HG03045 (cell line): ENCODE results near the gene PLEKHA5.

Source experiments
- ATAC-seq: cut with Tn5 transposase; IDR thresholded peaks from one replicate; pipeline ENCODE4 v1.9.1; 2021; ENCODE audit warnings: mild to moderate bottlenecking, moderate library complexity; ENCODE audit not compliant: unreplicated experiment

PLEKHA5 gene

DNA sequence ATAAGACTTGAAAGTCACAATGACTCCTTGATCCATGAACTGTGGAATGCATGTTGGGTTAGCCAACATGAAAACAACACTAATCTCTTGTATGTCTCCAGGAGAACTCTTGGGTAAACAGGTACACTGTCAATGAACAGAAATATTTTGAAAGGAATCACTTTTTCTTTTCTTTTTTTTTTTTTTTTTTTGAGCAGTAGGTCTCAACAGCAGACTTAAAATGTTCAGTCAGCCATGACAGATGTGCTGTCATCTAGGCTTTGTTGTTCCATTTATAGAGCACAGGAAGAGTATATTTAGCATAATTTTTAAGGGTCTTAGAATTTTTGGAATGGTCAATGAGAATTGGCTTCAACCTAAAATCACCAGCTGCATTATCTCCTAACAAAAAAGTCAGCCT is 2.3 kb upstream of the PLEKHA5 start:
- ATAC-seq: no peak

- no peak for ATAC-seq
Observed at GRCh38 chr12:19128485-19128884, 1.0 kb upstream of the PLEKHA5 start.

GRCh38 chr12:19129122-19129485 is 429 bp upstream of the PLEKHA5 start:
- ATAC-seq: no peak

- no peak for ATAC-seq
Observed at GRCh38 chr12:19130224-19131024, 891 bp downstream of the PLEKHA5 start.

DNA sequence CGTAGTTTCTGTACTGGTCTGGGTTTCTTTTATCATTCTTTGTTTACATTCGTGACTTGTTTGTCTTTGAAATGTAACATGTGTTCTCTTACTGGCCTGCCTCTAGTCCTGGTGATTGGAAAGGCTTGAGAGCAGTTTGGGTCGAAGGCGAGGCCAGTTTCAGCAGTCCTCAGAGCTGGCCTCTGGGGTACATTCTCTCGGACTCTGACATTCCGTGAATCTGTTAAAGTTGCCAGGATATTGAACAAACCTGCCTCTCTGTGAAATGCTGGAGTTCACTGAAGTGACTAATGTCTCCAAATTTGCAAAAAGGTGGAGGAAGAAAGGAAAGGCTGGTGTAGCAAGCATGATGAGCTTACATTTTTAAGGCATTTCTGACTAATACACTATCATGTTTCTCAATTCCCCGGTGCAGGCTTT is 1.5 kb downstream of the PLEKHA5 start:
- no peak for ATAC-seq

- no peak for ATAC-seq
Observed at GRCh38 chr12:19138551-19138950, 9.0 kb downstream of the PLEKHA5 start.

DNA sequence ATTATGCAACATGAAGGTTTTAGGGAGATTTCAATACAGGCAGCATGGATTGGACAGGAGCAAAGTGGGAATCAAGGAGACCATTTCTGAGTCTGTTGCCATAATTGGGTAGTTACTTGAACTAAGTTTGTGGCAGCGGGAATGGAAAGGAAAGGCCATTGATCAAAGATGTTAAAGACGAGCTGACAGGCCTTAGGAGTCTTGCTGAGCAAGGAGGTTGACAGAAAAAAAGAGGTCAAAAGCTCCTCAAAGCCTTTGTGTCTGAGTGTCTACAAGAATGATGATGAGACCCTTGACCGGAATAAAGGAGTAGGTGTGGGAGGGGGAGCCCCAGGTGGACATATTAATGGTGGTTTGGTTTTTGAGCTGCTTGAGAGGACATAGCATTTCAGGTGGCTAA is 9.4 kb downstream of the PLEKHA5 start:
- no peak for ATAC-seq

DNA sequence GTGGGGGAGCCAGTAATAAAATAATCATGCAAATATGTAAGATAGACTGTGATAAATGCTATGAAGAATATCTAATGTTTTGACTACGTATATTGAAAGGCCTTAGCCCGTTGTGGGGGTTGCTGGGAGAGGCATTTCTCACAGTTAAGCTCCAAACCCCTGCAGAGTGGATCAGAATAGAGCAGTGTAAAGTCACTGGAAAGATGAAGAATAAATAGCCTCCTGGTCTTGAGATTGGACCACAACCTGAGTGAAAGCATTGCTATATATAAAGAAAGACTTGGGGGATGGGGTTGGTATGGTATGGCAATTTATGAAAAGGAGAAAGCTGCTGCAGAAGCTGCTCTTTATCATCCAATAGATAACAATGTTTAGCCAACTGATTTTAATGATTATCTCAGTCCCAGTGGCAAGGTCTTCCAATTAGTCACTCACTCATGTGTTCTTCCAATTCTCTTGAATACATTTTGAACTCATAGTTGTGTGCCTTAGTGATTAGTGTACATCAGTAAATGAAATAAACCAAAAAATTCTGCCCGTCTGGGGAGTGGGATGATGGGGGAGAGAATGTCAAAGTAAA is 10.2 kb downstream of the PLEKHA5 start:
- no peak for ATAC-seq

DNA sequence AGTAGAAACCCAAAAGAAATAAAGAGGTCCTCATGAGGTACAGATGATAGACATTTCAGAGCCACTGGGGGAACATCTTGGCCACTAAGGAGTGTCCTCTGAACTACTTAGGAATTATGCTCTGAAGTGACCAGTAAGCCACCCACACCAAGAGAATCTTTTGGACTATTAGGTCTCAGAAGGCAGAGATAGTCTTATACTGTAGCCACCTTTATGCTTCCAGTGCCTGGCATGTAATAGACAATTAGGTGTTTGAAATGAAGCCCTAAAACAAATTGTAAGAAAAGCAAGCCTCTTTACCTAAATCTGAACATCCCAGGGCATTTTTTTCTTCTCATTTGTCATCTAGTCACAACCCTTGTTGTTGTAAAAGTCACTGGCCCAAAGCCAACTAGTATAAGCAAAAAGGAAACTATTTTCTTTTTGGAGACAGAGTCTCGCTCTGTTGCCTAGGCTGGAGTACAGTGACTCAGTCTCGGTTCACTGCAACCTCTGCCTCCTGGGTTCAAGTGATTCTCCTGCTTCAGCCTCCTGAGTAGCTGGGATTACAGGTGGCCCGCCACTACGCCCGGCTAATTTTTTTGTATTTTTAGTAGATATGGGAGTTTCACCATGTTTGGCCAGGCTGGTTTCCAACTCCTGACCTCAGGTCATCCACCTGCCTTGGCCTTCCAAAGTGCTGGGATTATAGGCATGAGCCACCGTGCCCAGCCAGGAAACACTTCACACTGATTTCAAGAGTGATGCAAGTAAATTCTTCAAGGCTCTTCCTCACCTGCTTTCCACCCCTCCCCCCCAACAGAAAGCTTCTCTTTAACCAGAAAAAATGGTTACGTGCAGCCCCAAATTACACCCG is 11.1 kb downstream of the PLEKHA5 start:
- no peak for ATAC-seq

- ATAC-seq: no peak
Observed at GRCh38 chr12:19142499-19142898, 13.0 kb downstream of the PLEKHA5 start.

DNA sequence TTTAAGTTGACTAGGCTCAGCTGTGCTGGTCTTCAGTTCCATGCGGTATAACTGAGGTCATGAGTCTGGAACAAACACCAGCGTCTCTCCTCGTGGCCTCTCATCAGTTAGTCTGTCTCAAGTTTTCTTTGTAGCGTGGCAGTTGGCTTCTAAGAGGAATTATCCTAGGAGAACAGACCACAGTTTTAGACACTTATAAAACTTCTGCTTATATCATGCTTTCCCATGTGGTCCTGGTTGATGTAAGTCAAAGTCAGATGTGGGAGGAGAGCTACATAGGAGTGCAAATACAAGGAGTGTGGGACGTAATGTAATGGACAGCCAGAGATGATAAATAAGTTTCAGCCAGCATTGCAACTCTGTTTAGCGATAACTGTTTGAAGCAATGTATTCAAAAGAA is 14.8 kb downstream of the PLEKHA5 start:
- no peak for ATAC-seq

GRCh38 chr12:19144985-19145384 is 15.5 kb downstream of the PLEKHA5 start:
- ATAC-seq: no peak

DNA sequence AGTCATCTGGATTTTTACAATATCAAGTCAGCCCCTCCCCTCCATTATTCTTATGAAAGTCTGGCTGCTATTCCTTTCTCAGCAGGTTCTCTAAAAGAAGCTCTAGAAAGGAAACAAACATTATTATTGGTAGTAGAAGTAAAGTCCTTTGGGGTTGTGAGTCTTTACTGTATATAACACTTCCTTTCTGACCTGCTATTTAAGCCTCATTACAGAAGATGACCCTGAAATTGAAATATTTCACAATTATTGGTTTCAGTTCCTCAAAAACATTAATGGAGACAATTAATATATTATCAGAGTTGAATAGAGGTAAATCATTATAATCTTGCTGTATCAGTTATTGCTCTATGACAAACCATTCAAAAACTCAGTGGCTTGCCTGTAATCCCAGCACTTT is 19.3 kb downstream of the PLEKHA5 start:
- ATAC-seq: no peak

GRCh38 chr12:19150273-19150900 is 20.9 kb downstream of the PLEKHA5 start:
- ATAC-seq: no peak

GRCh38 chr12:19151298-19151697 is 21.8 kb downstream of the PLEKHA5 start:
- ATAC-seq: no peak

DNA sequence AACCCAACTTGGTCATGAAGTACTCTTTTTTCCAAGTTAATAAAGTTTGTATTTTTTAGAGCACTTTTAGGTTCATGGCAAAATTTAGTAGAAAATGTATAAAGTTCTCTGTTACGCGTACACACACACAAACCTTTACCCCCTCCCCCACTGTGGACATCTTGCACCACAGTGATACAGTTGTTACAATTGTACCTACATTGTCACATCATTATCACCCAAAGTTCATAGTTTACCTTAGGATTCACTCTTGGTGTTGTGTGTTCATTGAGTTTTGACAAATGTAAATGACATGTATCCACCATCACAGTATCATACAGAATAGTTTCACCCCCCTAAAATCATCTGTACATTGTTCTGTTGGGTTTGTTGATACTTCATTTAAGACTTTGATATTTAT is 23.9 kb downstream of the PLEKHA5 start:
- no peak for ATAC-seq

DNA sequence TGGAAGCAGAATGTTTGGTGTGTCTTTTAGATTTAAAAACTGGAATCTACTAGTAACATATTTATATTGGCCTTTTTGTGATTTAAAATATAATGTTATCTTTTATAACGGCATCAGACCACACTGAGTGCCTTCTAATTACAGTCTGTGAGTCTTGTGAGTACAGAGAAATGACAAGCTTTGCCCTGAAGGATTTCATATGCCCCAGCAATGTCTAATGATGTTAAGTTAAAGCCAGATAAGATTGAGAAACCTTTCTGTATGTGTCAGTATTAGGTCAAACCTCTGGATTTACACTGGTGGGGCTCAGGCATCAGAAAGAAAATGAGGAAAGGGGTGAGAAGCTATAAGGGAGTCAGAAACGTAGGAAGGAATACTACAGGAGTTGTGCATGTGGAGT is 25.2 kb downstream of the PLEKHA5 start:
- ATAC-seq: no peak

DNA sequence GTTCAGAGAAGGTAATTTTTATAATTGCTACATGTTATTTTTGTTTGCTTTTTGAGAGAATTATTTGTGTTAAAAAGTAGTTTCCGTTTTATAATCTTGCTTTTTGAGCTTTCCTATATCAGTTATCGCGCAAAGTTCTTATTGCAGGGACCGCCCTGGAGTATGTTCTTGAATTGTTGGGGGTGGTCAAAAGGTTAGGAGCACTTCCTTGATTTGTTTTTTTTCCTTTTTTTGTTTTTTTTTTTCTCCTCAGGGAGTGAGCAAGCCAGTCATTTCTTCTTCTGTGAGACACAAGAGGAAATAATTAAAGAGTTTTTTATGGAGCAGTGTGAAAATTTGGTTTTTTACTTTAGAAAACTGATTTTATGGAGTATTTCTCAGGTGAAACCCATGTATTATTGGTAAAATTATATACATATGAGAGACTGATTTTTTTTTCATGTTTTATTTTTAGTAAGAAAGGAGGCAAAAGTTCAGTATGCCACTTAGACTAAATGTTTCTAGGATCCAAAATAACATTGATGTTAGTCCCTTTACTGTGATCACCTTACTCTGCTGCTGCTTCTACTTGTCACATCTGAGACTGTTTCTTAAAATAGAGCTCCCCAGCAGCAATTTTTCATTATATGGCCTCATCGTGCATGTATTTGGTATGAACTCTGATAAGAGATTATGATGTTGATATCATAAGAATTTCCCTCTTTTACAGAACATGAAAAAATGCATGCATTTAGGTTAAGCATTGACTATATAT is 26.6 kb downstream of the PLEKHA5 start:
- no peak for ATAC-seq

GRCh38 chr12:19158923-19159322 is 29.4 kb downstream of the PLEKHA5 start:
- no peak for ATAC-seq

- ATAC-seq: no peak
Observed at GRCh38 chr12:19161216-19161615, 31.7 kb downstream of the PLEKHA5 start.

DNA sequence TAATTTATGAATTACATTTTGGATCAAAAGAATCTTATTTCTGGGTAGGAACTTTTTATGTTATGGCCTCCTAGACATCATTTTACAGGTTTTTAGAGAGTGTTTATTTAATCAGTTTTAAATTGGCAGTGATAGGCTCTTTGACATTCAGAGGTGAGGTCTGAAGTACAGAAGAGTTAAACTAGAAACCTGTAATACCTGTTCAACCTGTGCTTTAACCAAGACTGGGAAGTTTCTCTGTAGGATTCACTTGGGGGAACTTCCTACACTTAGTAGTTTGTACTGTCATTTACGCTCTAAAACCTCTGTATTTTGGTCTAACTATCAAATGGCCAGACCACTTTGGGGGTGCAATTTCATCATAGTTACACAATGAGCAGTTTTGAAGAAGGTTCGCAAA is 35.9 kb downstream of the PLEKHA5 start:
- no peak for ATAC-seq
